SK-N-SH (cell line): ENCODE results near the gene MSL1. TPM values are rescaled to one million over a fixed set of nuclear protein-coding genes. Genes with fewer than 3 reads are reported as not detected.

Source experiments
- CTCF ChIA-PET: fragments of 300-600, 350-600 bp; formaldehyde crosslinking; extraction: SDS; loops from one replicate; lab custom pipeline; 2021; lab: Yijun Ruan, JAX
- POLR2A ChIA-PET: fragments of 350-600 bp; sonication (Branson Sonifier 250); formaldehyde crosslinking; extraction: SDS; loops from one replicate; lab custom pipeline; 2020; ENCODE audit warnings: antibody characterized with exemption, inconsistent platforms; lab: Yijun Ruan, JAX
- DNase-seq: peaks from one replicate; pipeline ENCODE4 v3.0.0; 2012
- H2AFZ ChIP-seq: fragments of 200-600 bp; sonication (generic); 2 replicates; pipeline ENCODE4 v1.8.1; 2016; ENCODE audit warnings: antibody characterized with exemption, mild to moderate bottlenecking, low read depth
- H3F3A ChIP-seq: fragments of 200-600 bp; sonication (generic); replicated peaks from 2 replicates; pipeline ENCODE3; 2016; ENCODE audit warnings: antibody characterized with exemption, mild to moderate bottlenecking; ENCODE audit not compliant: insufficient read depth
- H3K27ac ChIP-seq, 2 experiments: fragments of 200-500 bp in 1 of 2; fragments of 200-600 bp in 1 of 2; sonication (Bioruptor generic) in 1 of 2; sonication (generic), shearing (Covaris generic) in 1 of 2; 2 replicates each; pipeline versions ENCODE4 v1.5.1 to v1.6.1; 2014 to 2016; ENCODE audit warnings: low read depth in 2 of 2, inconsistent platforms in 1 of 2, low read length in 1 of 2, mild to moderate bottlenecking in 1 of 2, mixed read lengths in 1 of 2
- H3K27me3 ChIP-seq: fragments of 200-600 bp; sonication (generic), shearing (Covaris generic); 2 replicates; pipeline ENCODE4 v1.6.1; 2016; ENCODE audit warnings: mixed run types; ENCODE audit not compliant: insufficient read depth
- H3K36me3 ChIP-seq, 2 experiments: fragments of 200-500 bp in 1 of 2; fragments of 200-600 bp in 1 of 2; sonication (Bioruptor generic) in 1 of 2; sonication (generic) in 1 of 2; replicated peaks in 1 of 2; 2 replicates each; pipeline versions ENCODE3 to v1.5.1; 2014 to 2016; ENCODE audit warnings: low read length in 1 of 2, mild to moderate bottlenecking in 1 of 2; ENCODE audit not compliant: insufficient read depth in 2 of 2, control insufficient read depth in 1 of 2
- H3K4me1 ChIP-seq, 2 experiments: fragments of 200-500 bp in 1 of 2; fragments of 200-600 bp in 1 of 2; sonication (Bioruptor generic) in 1 of 2; sonication (generic), shearing (Covaris generic) in 1 of 2; 2 replicates each; pipeline versions ENCODE4 v1.5.1 to v1.6.1; 2014 to 2016; ENCODE audit warnings: low read depth in 1 of 2, low read length in 1 of 2, mixed run types in 1 of 2; ENCODE audit not compliant: insufficient read depth in 2 of 2, control insufficient read depth in 1 of 2
- H3K4me2 ChIP-seq: fragments of 200-600 bp; sonication (generic), shearing (Covaris generic); 2 replicates; pipeline ENCODE4 v1.6.1; 2017; ENCODE audit warnings: mixed run types
- H3K4me3 ChIP-seq, 2 experiments: fragments of 200-500 bp in 1 of 2; fragments of 200-600 bp in 1 of 2; sonication (Bioruptor generic) in 1 of 2; sonication (generic), shearing (Covaris generic) in 1 of 2; 2 replicates each; pipeline versions ENCODE4 v1.5.1 to v1.8.1; 2014 to 2016; ENCODE audit warnings: low read depth in 2 of 2, inconsistent platforms in 1 of 2, low read length in 1 of 2, mild to moderate bottlenecking in 1 of 2, mixed read lengths in 1 of 2, moderate library complexity in 1 of 2
- H3K79me2 ChIP-seq: fragments of 200-600 bp; sonication (generic); 2 replicates; pipeline ENCODE4 v1.8.1; 2017; ENCODE audit warnings: mild to moderate bottlenecking; ENCODE audit not compliant: insufficient read depth
- H3K9ac ChIP-seq: fragments of 200-600 bp; sonication (generic); 2 replicates; pipeline ENCODE4 v1.6.1; 2017; ENCODE audit warnings: mixed run types
- H3K9me2 ChIP-seq: fragments of 200-600 bp; sonication (generic); 2 replicates; pipeline ENCODE4 v1.6.1; 2017; ENCODE audit warnings: mixed run types
- H3K9me3 ChIP-seq: fragments of 200-600 bp; sonication (generic); 2 replicates; pipeline ENCODE4 v1.6.1; 2017; ENCODE audit warnings: mixed run types, mild to moderate bottlenecking, moderate library complexity
- H4K20me1 ChIP-seq: fragments of 200-600 bp; sonication (generic); 2 replicates; pipeline ENCODE4 v1.6.1; 2017; ENCODE audit warnings: mild to moderate bottlenecking, mixed run types; ENCODE audit not compliant: insufficient read depth
- FOSL2 ChIP-seq: IDR thresholded peaks from 2 replicates; pipeline ENCODE4 v1.4.0; 2012; ENCODE audit warnings: low read depth, mild to moderate bottlenecking, moderate library complexity, borderline replicate concordance
- GATA2 ChIP-seq: sonication (generic); formaldehyde crosslinking; IDR thresholded peaks from 2 replicates; pipeline ENCODE4 v1.5.0; 2020; ENCODE audit warnings: mild to moderate bottlenecking, missing genetic modification reagents
- JUND ChIP-seq: IDR thresholded peaks from 2 replicates; pipeline ENCODE4 v1.4.0; 2012
- NRF1 ChIP-seq: IDR thresholded peaks from 2 replicates; pipeline ENCODE4 v1.6.1; 2012; ENCODE audit warnings: low read depth, mild to moderate bottlenecking, low read length
- PBX3 ChIP-seq: IDR thresholded peaks from 2 replicates; pipeline ENCODE4; 2012
- RCOR1 ChIP-seq: fragments of 150-350 bp; IDR thresholded peaks from 2 replicates; pipeline ENCODE4 v1.6.1; 2017; ENCODE audit warnings: antibody characterized with exemption, low read length
- RFX5 ChIP-seq: IDR thresholded peaks from 2 replicates; pipeline ENCODE4 v1.6.1; 2012; ENCODE audit warnings: mild to moderate bottlenecking, improper control_type of control experiment, low read length
- TAF1 ChIP-seq: IDR thresholded peaks from 2 replicates; pipeline ENCODE4 v1.6.1; 2012; ENCODE audit warnings: low read depth, mild to moderate bottlenecking, low read length, moderate library complexity, borderline replicate concordance
- USF1 ChIP-seq: IDR thresholded peaks from 2 replicates; pipeline ENCODE4 v1.4.0; 2012; ENCODE audit warnings: low read depth, borderline replicate concordance
- WGBS: methylation state at CpG from one replicate; pipeline ENCODE4 v1.1.6; 2017; ENCODE audit warnings: low lambda C conversion rate; 5-methylcytosine and 5-hydroxymethylcytosine counted together
- polyA plus RNA-seq, 3 experiments: library from polyadenylated mRNA; depleted of rRNA; stranded (reverse); fragments of >200 nt; gene quantifications; 2 replicates each; pipeline ENCODE4 v1.2.3, GENCODE V29; 2012
- TF ChIP-seq, protein P1 (sequence below): fragments of 150-350 bp; IDR thresholded peaks from 2 replicates; pipeline ENCODE4 v1.6.1; 2017; ENCODE audit warnings: antibody characterized with exemption, low read length, low read depth, borderline replicate concordance
- TF ChIP-seq, protein P2 (sequence below): IDR thresholded peaks from 2 replicates; pipeline ENCODE4 v1.4.0; 2012; ENCODE audit warnings: low read depth, borderline replicate concordance

MSL1 gene
- polyA plus RNA-seq, 1 of the 3 experiments (the other 2 are of a cell fraction): 30.2 TPM

DNA sequence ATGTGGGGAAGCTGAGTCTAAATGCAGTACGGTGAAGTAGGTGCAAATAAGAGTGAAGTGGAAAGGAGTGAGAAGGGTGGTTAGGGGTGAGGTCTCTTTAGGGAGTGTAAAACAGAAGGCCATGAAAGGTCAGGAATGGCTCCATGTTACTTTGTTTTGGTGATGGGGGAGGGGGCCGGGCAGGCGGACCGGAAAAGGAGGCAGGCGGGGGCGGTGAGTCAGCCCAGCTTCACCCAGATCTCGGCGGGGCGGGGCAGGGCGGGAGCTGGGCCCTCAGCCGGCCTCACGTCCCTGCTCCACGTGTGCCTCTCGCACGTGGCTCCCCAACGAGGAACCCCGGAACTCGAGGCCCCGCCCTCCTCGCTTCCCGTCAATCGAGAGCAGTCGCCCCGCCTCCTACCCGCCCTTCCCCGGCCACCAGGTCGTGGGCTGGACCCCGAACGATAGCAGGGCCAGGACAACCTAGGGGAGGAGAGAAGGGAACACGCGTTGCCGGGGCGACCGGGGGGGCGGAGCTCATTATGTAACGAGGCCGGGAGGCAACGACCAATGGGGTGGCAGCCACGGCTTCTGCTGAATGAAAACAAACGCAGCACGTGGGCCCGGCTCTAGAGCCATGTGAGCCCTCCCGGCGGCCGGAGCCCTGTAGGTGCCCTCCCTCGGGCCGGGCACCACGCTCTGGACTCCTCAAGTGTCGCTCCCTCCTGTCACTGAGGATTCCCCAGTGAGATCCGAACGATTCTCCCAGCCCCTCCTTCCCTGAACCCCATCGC lies 22.7 kb upstream of the MSL1 start (continued):
- TF ChIP-seq PBX3 (peak; percentile 87), FOSL2 (peak; percentile 91), USF1 (peak; percentile 65; the same call in 1 of the 2 replicates), JUND (peak; percentile 82), TAF1 (peak; percentile 47; the same call in 1 of the 2 replicates), GATA2 (CRISPR knock-in tag) (no peak), RCOR1 (no peak), RFX5 (no peak), NRF1 (no peak)
- TF ChIP-seq, protein P1, sequence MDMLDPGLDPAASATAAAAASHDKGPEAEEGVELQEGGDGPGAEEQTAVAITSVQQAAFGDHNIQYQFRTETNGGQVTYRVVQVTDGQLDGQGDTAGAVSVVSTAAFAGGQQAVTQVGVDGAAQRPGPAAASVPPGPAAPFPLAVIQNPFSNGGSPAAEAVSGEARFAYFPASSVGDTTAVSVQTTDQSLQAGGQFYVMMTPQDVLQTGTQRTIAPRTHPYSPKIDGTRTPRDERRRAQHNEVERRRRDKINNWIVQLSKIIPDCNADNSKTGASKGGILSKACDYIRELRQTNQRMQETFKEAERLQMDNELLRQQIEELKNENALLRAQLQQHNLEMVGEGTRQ: 0 out of 2 replicates have a peak, but pooled peaks have one; percentile 4

DNA sequence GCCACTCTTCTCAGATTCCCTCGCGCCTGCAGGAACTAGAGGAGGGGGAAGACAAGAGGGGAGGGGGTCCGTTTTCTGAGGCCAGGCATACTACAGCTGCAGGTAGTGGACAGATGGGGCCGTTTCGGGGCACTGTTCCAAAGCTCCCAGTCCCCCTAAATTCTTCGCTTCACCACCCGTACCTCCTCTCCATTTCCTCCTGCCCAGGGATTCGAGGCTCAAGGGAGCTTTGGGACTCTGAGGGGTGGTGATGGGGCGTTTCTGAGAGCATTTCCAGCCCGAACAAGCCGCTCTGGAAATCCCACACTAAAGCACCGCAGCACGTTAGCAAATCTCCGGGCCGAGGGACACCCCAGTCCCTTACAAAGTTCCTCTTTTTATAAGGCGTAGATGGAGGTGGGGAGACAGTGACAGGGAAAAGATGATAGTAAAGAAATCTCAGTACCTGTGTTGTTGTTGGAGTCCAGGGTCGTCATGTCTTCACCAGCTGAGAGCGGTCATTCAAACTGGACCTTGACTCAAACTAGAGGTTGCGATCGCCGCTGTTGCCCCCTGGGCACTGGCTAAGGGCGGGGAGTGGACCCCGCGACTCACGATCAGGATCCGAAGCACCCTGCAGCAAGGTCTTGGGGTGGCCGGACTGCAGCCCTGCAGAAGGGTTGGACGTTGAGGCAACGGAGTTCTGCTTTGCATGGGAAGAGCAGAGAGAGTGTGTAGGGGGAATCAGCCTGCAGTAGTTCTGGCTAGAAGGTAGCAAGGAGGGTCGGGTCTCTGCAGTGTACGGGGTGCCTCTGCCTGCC lies 22.0 kb upstream of the MSL1 start:
- TF ChIP-seq RCOR1: no peak
- TF ChIP-seq, protein P2, sequence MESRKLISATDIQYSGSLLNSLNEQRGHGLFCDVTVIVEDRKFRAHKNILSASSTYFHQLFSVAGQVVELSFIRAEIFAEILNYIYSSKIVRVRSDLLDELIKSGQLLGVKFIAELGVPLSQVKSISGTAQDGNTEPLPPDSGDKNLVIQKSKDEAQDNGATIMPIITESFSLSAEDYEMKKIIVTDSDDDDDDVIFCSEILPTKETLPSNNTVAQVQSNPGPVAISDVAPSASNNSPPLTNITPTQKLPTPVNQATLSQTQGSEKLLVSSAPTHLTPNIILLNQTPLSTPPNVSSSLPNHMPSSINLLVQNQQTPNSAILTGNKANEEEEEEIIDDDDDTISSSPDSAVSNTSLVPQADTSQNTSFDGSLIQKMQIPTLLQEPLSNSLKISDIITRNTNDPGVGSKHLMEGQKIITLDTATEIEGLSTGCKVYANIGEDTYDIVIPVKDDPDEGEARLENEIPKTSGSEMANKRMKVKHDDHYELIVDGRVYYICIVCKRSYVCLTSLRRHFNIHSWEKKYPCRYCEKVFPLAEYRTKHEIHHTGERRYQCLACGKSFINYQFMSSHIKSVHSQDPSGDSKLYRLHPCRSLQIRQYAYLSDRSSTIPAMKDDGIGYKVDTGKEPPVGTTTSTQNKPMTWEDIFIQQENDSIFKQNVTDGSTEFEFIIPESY: no peak
- Histone ChIP-seq H2AFZ (no peak overlapping the region), H3K9ac (peak overlapping the region; percentile 99), H3K4me1 (peaks cover 14 to 28% of the 10 kb centered on the region in 2 experiments; a peak in 1 of 4 replicates), H3K4me2 (peak overlapping the region; percentile 96), H4K20me1 (0 out of 2 replicates have a peak, but pooled peaks cover 5% of the 10 kb centered on the region), H3K9me3 (no peaks in the 10 kb centered on the region), H3K9me2 (no peaks in the 10 kb centered on the region), H3F3A (peaks cover 8% of the 10 kb centered on the region), H3K79me2 (peaks cover 31% of the 10 kb centered on the region), H3K27me3 (no peaks in the 10 kb centered on the region), H3K36me3 (peaks cover 19 to 20% of the 10 kb centered on the region in 2 experiments), H3K4me3 (peak overlapping the region; percentile 73 to 96), H3K27ac (peak overlapping the region; percentile 74 to 95)
- DNase-seq: no peak
- 9% methylated on average over 25 of the region's 31 CpGs for WGBS
- ChIA-PET CTCF (interaction anchor here (0.9 to 12.5 kb wide), 11 partner anchors 12 to 121 kb away, joined by 3 to 98 read pairs (median 4); partner anchors contain the start of gene THRA), POLR2A (interaction anchor here (0.6 to 3.3 kb wide), 5 partner anchors 10 to 398 kb away, joined by 3 to 25 read pairs (median 4); partner anchors contain the start of gene WIPF2)
